CD4-positive, alpha-beta memory T cell (primary cell): Measurements from ENCODE around the gene MEGF11. TPM values are rescaled to one million over a fixed set of nuclear protein-coding genes. Genes with fewer than 3 reads are reported as not detected.
A peak's percentile ranks its signal among the peaks of the same experiment; 100 is the strongest.
"Not testable (repeated sequence)": the region's sequence is repeated elsewhere in the genome, so short reads cannot be mapped to it uniquely, and the experiment has no call there.

Source experiments
- CTCF ChIA-PET: fragments of 350-600 bp; sonication (Branson Sonifier 250); formaldehyde crosslinking; loops from one replicate; lab custom pipeline; 2021; ENCODE audit warnings: inconsistent platforms; ENCODE audit not compliant: partially characterized antibody; lab: Charles Lee
- POLR2A ChIA-PET: fragments of 350-600 bp; sonication (Branson Sonifier 250); formaldehyde crosslinking; loops from one replicate; lab custom pipeline; 2021; ENCODE audit not compliant: partially characterized antibody; lab: Charles Lee
- DNase-seq, 5 donors: peaks; one replicate each; pipeline versions ENCODE4 v3.0.0 to v3.0.0-alpha.2; 2020 to 2022; ENCODE audit warnings: mixed read lengths in 1 of 5
- H3K27ac ChIP-seq: one replicate; pipeline ENCODE4 v1.7.0; 2013; ENCODE audit warnings: low read depth, low read length
- H3K27me3 ChIP-seq: 2 replicates; pipeline ENCODE4 v1.7.0; 2013; ENCODE audit warnings: mild to moderate bottlenecking, low read length, moderate library complexity; ENCODE audit not compliant: insufficient read depth
- H3K36me3 ChIP-seq: 2 replicates; pipeline ENCODE4 v1.7.0; 2013; ENCODE audit warnings: mild to moderate bottlenecking, low read length, moderate library complexity; ENCODE audit not compliant: insufficient read depth
- H3K4me1 ChIP-seq: 2 replicates; pipeline ENCODE4 v1.7.0; 2013; ENCODE audit warnings: mild to moderate bottlenecking, low read length, moderate library complexity; ENCODE audit not compliant: insufficient read depth
- H3K4me3 ChIP-seq, 2 donors: one replicate each; pipeline ENCODE4 v1.7.0; 2013; ENCODE audit warnings: low read length in 2 of 2, mild to moderate bottlenecking in 1 of 2
- H3K9me3 ChIP-seq, 2 donors: one replicate each; pipeline ENCODE4 v1.7.0; 2013; ENCODE audit warnings: low read length in 2 of 2, control low read depth in 1 of 2; ENCODE audit not compliant: control insufficient read depth in 1 of 2
- H3K27ac Mint-ChIP-seq, 7 donors: one replicate each; pipeline ENCODE4 v1.8.0; 2020 to 2021; ENCODE audit warnings: mixed read lengths in 7 of 7, mild to moderate bottlenecking in 6 of 7, inconsistent platforms in 3 of 7, moderate library complexity in 3 of 7
- H3K27me3 Mint-ChIP-seq, 2 donors: one replicate each; pipeline ENCODE4 v1.8.0; 2020 to 2021; ENCODE audit warnings: mixed read lengths in 2 of 2
- H3K36me3 Mint-ChIP-seq, 2 donors: one replicate each; pipeline ENCODE4 v1.8.0; 2020 to 2021; ENCODE audit warnings: mixed read lengths in 2 of 2, inconsistent platforms in 1 of 2, mild to moderate bottlenecking in 1 of 2
- H3K4me1 Mint-ChIP-seq, 4 donors: one replicate each; pipeline ENCODE4 v1.8.0; 2020 to 2021; ENCODE audit warnings: mixed read lengths in 4 of 4, mild to moderate bottlenecking in 1 of 4
- H3K4me3 Mint-ChIP-seq, 8 donors: one replicate each; pipeline ENCODE4 v1.8.0; 2020 to 2021; ENCODE audit warnings: mixed read lengths in 8 of 8, mild to moderate bottlenecking in 7 of 8, moderate library complexity in 6 of 8, inconsistent platforms in 3 of 8
- H3K9me3 Mint-ChIP-seq, 8 donors: one replicate each; pipeline ENCODE4 v1.8.0; 2020 to 2021; ENCODE audit warnings: mixed read lengths in 8 of 8, mild to moderate bottlenecking in 5 of 8, inconsistent platforms in 3 of 8, moderate library complexity in 1 of 8
- intact Hi-C: fragments of 100-400 bp; cut with micrococcal nuclease; formaldehyde crosslinking; loops from one replicate; pipeline ENCODE4 v1.15.1; 2023
- polyA plus RNA-seq, 2 donors: library from polyadenylated mRNA; unstranded; fragments of 300-500 nt; fragmentation: Illumina TruSeq; gene quantifications; one replicate each; pipeline ENCODE4 v1.2.3, GENCODE V29; 2021
- total RNA-seq, 2 experiments: library from RNA; stranded (reverse); gene quantifications; one replicate each; pipeline ENCODE4 v1.2.3, GENCODE V29; 2021

MEGF11 gene
- total and polyA plus RNA-seq, 4 experiments from 2014 or later: 0.69 TPM; not detected in 3

DNA sequence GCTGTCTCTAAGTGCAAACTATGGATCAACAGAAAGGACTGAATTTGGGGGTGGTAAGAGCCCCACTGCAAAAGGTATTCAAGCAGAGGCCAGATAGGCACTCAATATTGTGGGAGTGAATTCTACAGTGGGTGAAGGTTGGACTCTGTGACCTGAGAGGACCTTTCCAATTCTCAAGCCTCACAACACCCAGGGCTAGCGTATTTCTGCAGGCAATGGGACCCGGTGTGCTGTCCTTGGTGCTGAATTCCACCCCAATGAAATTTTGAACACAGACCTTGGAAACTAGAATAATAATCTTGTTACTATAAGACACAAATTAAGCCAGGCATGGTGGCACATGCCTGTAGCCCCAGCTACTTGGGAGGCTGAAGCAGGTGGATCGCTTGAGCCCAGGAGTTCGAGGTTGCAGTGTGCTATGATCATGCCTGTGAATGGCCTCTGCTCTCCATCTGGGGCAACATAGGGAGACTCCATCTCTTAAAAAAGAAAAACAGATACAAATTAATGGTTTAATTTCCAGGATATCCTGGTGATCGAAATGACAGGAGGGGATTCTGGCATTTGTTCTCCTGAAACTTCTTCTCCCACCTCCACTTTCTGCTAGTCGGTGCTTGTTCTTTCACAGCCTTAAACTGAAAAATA lies 248.8 kb downstream of the MEGF11 start:
- intact Hi-C loops: no loop called here
- H3K9me3 Mint-ChIP-seq: no peaks in the 10 kb centered on the region
- H3K27me3 Mint-ChIP-seq: peaks cover 4 to 16% of the 10 kb centered on the region in 2 donors
- no peak overlapping the region for H3K27ac ChIP-seq
- peaks cover 4% of the 10 kb centered on the region for H3K27me3 ChIP-seq
- no peaks in the 10 kb centered on the region for H3K4me1 Mint-ChIP-seq
- H3K36me3 ChIP-seq: no peaks in the 10 kb centered on the region
- H3K4me1 ChIP-seq: no peaks in the 10 kb centered on the region
- no peak overlapping the region for H3K4me3 Mint-ChIP-seq
- CTCF ChIA-PET: no interaction called here
- H3K36me3 Mint-ChIP-seq: no peaks in the 10 kb centered on the region
- H3K27ac Mint-ChIP-seq: no peak overlapping the region
- DNase-seq: no peak
- H3K9me3 ChIP-seq: no peaks in the 10 kb centered on the region
- POLR2A ChIA-PET: no interaction called here
- no peak overlapping the region for H3K4me3 ChIP-seq

DNA sequence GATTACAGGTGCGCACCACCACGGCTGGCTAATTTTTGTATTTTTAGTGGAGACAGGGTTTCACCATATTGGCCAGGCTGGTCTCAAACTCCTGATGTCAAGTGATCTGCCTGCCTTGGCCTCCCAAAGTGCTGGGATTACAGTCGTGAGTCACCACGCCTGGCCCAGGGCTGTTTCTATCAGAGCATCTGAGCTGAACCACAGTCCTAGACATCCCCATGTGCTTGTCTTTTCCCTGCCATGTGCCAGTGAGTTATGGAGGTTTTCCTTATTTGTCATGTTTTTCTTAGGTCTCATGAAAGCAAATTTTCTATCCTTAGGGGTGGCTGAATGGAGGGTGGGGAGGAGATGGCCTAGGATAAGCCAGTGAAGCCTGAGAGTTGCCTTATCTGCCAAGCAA lies 250.4 kb downstream of the MEGF11 start:
- H3K4me3 ChIP-seq, H3K4me3 Mint-ChIP-seq, intact Hi-C loops, H3K9me3 ChIP-seq, H3K36me3 Mint-ChIP-seq, H3K27ac Mint-ChIP-seq, H3K27ac ChIP-seq, H3K36me3 ChIP-seq, CTCF ChIA-PET, H3K9me3 Mint-ChIP-seq, H3K4me1 Mint-ChIP-seq, DNase-seq, H3K4me1 ChIP-seq, POLR2A ChIA-PET, H3K27me3 ChIP-seq: not testable (repeated sequence)
- H3K27me3 Mint-ChIP-seq: peaks cover 6 to 23% of the 10 kb centered on the region in 2 donors

DNA sequence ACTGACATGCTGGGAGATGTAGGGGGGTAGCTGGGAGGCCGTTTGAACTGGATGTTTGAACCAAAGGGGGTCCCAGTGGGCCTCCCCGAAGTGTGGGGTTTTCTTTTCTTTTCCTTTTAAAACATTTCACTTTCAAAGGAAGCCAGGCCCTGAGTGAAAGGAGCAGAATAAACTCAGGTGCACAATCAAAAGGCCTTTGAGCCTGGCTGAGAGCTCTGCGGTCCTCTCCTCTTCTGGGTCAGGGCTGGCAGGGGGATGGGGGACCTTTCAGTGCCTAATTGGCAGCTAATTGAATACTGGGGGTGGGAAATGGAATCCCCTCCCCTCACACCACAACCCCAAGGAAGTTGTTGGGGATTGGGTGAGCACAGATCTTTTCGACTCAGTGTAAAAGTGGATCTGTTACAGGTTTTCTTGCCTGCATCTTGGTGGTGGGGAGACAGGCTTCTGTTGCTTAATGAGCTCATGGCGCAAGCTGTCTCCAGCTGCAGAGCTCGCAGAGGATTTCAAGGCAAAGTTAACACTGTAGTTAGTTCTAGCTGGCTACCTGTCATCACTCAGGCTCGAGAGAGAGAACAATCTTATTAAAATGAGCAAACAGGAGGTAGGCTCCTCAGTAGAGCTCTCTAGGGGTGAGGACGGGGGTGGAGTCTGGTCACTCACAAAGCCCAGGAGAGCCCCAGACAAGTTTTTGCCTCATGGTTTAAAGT lies 251.7 kb downstream of the MEGF11 start:
- Histone ChIP-seq H3K9me3 (no peaks in the 10 kb centered on the region), H3K27me3 (peaks cover 4% of the 10 kb centered on the region), H3K36me3 (no peaks in the 10 kb centered on the region), H3K4me1 (no peaks in the 10 kb centered on the region), H3K4me3 (no peak overlapping the region), H3K27ac (no peak overlapping the region)
- no peaks in the 10 kb centered on the region for H3K36me3 Mint-ChIP-seq
- H3K4me1 Mint-ChIP-seq: no peaks in the 10 kb centered on the region
- no peak for DNase-seq
- H3K4me3 Mint-ChIP-seq: no peak overlapping the region
- intact Hi-C loops: no loop called here
- ChIA-PET CTCF (no interaction called here), POLR2A (no interaction called here)
- H3K9me3 Mint-ChIP-seq: no peaks in the 10 kb centered on the region
- H3K27ac Mint-ChIP-seq: no peak overlapping the region
- peaks cover 6 to 27% of the 10 kb centered on the region in 2 donors for H3K27me3 Mint-ChIP-seq

DNA sequence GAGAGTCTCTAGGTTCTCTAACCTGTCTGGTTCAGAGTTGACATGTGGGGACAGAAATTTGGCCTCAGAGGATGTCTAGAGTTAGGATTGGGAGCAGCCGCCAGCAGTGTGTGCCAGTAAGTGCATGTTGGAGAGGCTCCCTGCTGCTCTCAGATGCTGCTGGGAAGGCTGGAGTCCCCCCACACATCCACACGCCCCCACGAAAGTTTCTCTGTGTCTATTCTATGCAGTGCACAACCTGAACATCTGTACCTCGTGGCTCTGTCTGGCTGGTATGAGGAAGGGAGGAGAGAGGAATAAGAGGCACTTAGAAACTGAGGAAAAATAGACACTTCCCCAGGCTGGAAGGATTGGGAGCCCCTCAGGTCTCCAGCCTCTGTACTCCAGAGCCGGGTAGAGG lies 252.5 kb downstream of the MEGF11 start:
- H3K27ac ChIP-seq: no peak overlapping the region
- H3K4me1 ChIP-seq: no peaks in the 10 kb centered on the region
- H3K27me3 ChIP-seq: peaks cover 4% of the 10 kb centered on the region
- no peak overlapping the region for H3K4me3 ChIP-seq
- intact Hi-C loops: no loop called here
- CTCF ChIA-PET: no interaction called here
- Mint-ChIP-seq H3K4me1 (no peaks in the 10 kb centered on the region), H3K9me3 (no peaks in the 10 kb centered on the region), H3K4me3 (no peak overlapping the region), H3K27me3 (peaks cover 6 to 28% of the 10 kb centered on the region in 2 donors), H3K27ac (peak overlapping the region in 1 of 7 donors; percentile 5), H3K36me3 (no peaks in the 10 kb centered on the region)
- no peaks in the 10 kb centered on the region for H3K36me3 ChIP-seq
- no peaks in the 10 kb centered on the region for H3K9me3 ChIP-seq
- POLR2A ChIA-PET: no interaction called here
- DNase-seq: no peak

DNA sequence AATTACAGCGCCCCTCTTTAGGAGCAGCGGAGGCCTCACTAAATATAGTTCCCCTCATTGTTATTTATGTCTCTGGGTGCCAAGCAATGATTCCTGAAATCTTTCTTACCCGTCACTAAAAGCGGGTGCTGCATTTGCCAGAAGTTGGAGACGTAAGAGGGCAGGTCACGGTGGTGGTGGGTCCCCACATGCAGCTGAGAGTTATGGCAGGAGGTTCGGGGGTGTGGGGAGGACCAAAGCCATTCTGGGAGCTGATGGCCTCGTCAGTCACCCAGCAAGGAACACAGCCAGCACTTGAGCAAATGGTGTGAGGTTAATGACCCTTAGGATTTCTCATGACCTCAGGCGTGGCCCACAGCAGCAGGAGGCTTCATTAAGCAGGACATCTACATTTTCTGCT lies 255.1 kb downstream of the MEGF11 start:
- H3K9me3 ChIP-seq: no peaks in the 10 kb centered on the region
- Mint-ChIP-seq H3K36me3 (no peaks in the 10 kb centered on the region), H3K4me3 (no peak overlapping the region), H3K4me1 (no peaks in the 10 kb centered on the region), H3K27ac (no peak overlapping the region), H3K9me3 (no peaks in the 10 kb centered on the region), H3K27me3 (peaks cover 10 to 35% of the 10 kb centered on the region in 2 donors)
- POLR2A ChIA-PET: no interaction called here
- intact Hi-C loops: no loop called here
- CTCF ChIA-PET: no interaction called here
- no peaks in the 10 kb centered on the region for H3K36me3 ChIP-seq
- H3K4me1 ChIP-seq: no peaks in the 10 kb centered on the region
- H3K27me3 ChIP-seq: no peaks in the 10 kb centered on the region
- no peak overlapping the region for H3K4me3 ChIP-seq
- no peak for DNase-seq
- no peak overlapping the region for H3K27ac ChIP-seq

DNA sequence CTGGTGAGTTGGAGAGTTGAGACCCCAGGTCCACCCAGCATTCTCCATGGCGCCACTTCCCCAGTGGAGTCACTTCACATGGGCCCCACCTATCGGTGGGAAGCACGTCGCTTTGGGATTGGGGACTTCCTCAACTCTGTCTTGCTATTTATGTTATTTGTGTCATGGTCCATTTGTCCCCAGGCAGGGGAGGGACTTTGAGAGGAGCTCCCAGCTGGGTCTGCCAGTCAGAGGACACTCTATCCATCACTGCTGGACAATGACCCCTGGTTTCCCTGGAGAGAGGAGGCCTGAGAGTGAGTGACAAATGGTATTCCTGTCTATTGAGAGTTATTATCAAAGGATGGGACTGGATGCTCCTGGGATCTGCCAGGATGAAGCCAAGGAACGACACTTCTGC lies 256.6 kb downstream of the MEGF11 start:
- DNase-seq: no peak
- H3K4me3 ChIP-seq: no peak overlapping the region
- intact Hi-C loops: no loop called here
- H3K9me3 Mint-ChIP-seq: no peaks in the 10 kb centered on the region
- H3K4me1 Mint-ChIP-seq: no peaks in the 10 kb centered on the region
- no peaks in the 10 kb centered on the region for H3K36me3 ChIP-seq
- no peaks in the 10 kb centered on the region for H3K36me3 Mint-ChIP-seq
- H3K9me3 ChIP-seq: no peaks in the 10 kb centered on the region
- peaks cover 21 to 35% of the 10 kb centered on the region in 2 donors for H3K27me3 Mint-ChIP-seq
- no peak overlapping the region for H3K27ac Mint-ChIP-seq
- ChIA-PET CTCF (no interaction called here), POLR2A (no interaction called here)
- no peaks in the 10 kb centered on the region for H3K27me3 ChIP-seq
- H3K27ac ChIP-seq: no peak overlapping the region
- H3K4me1 ChIP-seq: no peaks in the 10 kb centered on the region
- H3K4me3 Mint-ChIP-seq: no peak overlapping the region

DNA sequence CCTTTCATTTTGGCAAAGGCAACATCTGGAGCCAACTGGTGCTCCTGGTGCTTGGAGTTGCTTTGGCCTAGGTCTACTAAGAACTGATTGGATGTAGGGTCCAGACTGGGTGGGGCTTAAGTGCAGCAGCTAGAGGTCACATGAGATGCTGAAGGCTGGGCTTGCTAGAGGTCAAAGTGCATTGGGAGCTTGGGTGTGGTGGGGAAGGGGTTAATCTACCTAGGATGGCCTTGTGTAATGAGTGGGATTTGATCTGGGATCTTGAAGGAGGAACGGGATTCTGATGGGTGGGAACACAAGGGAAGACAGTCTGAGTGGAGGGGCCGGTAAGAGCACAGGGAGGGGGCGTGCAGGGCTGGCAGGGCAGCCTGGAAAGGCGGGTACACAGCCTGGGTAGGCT lies 258.7 kb downstream of the MEGF11 start:
- Histone ChIP-seq H3K27ac (no peak overlapping the region), H3K36me3 (no peaks in the 10 kb centered on the region), H3K4me3 (no peak overlapping the region), H3K9me3 (no peaks in the 10 kb centered on the region), H3K27me3 (no peaks in the 10 kb centered on the region), H3K4me1 (no peaks in the 10 kb centered on the region)
- intact Hi-C loops: no loop called here
- Mint-ChIP-seq H3K27me3 (peaks cover 29 to 44% of the 10 kb centered on the region in 2 donors), H3K9me3 (no peaks in the 10 kb centered on the region), H3K4me1 (no peaks in the 10 kb centered on the region), H3K4me3 (no peak overlapping the region), H3K36me3 (no peaks in the 10 kb centered on the region), H3K27ac (no peak overlapping the region)
- CTCF ChIA-PET: no interaction called here
- POLR2A ChIA-PET: no interaction called here
- DNase-seq: no peak
